Right lobe of liver (tissue), 4 donors: ENCODE results near the gene CYS1.

Experiments used
- CTCF ChIP-seq, 4 donors: fragments of 200-600 bp in 3 of 4; fragments of 450-650 bp in 1 of 4; IDR thresholded peaks; one replicate each; pipeline versions ENCODE4 v1.5.1 to v1.8.0; 2016 to 2022; ENCODE audit warnings: antibody characterized with exemption in 4 of 4, mild to moderate bottlenecking in 2 of 4
- POLR2A ChIP-seq: fragments of 450-650 bp; IDR thresholded peaks from one replicate; pipeline ENCODE4 v1.6.1; 2017; ENCODE audit warnings: antibody characterized with exemption, mild to moderate bottlenecking
- donor health status: DM: no; HTN: no; CAD: no.
- donor health status: DM: no; HTN: no; CAD: no.
- donor health status: DM: no; HTN: yes; CAD: no.

- TF ChIP-seq CTCF (IDR thresholded peaks at IDR 0.05) (no peak), POLR2A (no peak)
Measured at GRCh38 chr2:10029875-10030223, 50.4 kb downstream of the CYS1 start.
